HG03439 (cell line): ENCODE measurements around the gene INAVA.
"Not testable (repeated sequence)": the region's sequence is repeated elsewhere in the genome, so short reads cannot be mapped to it uniquely, and the experiment has no call there.

ENCODE experiments used
- ATAC-seq: cut with Tn5 transposase; IDR thresholded peaks from one replicate; pipeline ENCODE4 v1.9.1; 2021; ENCODE audit warnings: mild to moderate bottlenecking, moderate library complexity; ENCODE audit not compliant: unreplicated experiment

Gene INAVA

GRCh38 chr1:200960948-200961340, 66.2 kb downstream of the INAVA start:
- no peak for ATAC-seq

GRCh38 chr1:200962151-200962550, 67.5 kb downstream of the INAVA start:
- not testable (repeated sequence) for ATAC-seq

- no peak for ATAC-seq
Observed at GRCh38 chr1:200962631-200963030, 67.9 kb downstream of the INAVA start.

- ATAC-seq, result no peak
Observed at GRCh38 chr1:200963076-200963475, 68.4 kb downstream of the INAVA start.

GRCh38 chr1:200963888-200964287, 69.2 kb downstream of the INAVA start:
- ATAC-seq, result not testable (repeated sequence)
